ENCODE results near the gene PXYLP1. TPM values are rescaled to one million over a fixed set of nuclear protein-coding genes. Genes with fewer than 3 reads are reported as not detected.

PXYLP1 gene
- total and polyA plus RNA-seq, 2 experiments from 2014 or later = 21.3 to 25.8 TPM

DNA sequence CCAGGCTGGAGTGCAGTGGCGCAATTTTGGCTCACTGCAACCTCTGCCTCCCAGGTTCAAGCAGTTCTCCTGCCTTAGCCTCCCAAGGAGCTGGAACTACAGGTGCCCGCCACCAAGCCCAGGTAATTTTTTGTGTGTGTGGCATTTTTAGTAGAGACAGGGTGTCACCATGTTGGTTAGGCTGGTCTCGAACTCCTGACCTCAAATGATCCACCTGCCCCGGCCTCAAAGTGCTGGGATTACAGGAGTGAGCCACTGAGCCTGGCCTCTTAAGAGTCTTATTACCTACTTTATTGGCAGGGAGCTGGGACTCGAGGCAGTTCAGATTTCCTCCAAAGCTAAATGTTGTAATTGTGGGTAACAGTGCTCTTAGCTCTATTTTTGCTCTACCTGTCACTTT is 16.4 kb downstream of the PXYLP1 start:
- H3K9me2 ChIP-seq (replicated peaks; ENCODE audit: insufficient read depth) = no peaks in the 10 kb centered on the region
- no peaks in the 10 kb centered on the region for H3K4me1 ChIP-seq (ENCODE audit: insufficient read depth)
- no peak overlapping the region for H3K4me3 ChIP-seq
- H3K79me2 ChIP-seq = no peaks in the 10 kb centered on the region
- DNase-seq (ENCODE audit: low spot score) = no peak
- no peaks in the 10 kb centered on the region for H3K36me3 ChIP-seq (replicated peaks; ENCODE audit: insufficient read depth, low read depth)
- no peak overlapping the region for H3K27ac ChIP-seq
- 96% methylated on average over 5 of the region's 5 CpGs for WGBS (ENCODE audit: low lambda C conversion rate, missing lambda C conversion rate)
- no peak overlapping the region for H2AFZ ChIP-seq
- H3K4me2 ChIP-seq = no peak overlapping the region
- H3K27me3 ChIP-seq = no peaks in the 10 kb centered on the region
- H4K20me1 ChIP-seq (ENCODE audit: insufficient read depth, poor library complexity, severe bottlenecking) = no peaks in the 10 kb centered on the region
- no peak for TF ChIP-seq EZH2phosphoT487 (IDR thresholded peaks at IDR 0.05; ENCODE audit: low read depth, severe bottlenecking, unreplicated experiment)
- TF ChIP-seq, protein P1, sequence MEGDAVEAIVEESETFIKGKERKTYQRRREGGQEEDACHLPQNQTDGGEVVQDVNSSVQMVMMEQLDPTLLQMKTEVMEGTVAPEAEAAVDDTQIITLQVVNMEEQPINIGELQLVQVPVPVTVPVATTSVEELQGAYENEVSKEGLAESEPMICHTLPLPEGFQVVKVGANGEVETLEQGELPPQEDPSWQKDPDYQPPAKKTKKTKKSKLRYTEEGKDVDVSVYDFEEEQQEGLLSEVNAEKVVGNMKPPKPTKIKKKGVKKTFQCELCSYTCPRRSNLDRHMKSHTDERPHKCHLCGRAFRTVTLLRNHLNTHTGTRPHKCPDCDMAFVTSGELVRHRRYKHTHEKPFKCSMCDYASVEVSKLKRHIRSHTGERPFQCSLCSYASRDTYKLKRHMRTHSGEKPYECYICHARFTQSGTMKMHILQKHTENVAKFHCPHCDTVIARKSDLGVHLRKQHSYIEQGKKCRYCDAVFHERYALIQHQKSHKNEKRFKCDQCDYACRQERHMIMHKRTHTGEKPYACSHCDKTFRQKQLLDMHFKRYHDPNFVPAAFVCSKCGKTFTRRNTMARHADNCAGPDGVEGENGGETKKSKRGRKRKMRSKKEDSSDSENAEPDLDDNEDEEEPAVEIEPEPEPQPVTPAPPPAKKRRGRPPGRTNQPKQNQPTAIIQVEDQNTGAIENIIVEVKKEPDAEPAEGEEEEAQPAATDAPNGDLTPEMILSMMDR (IDR thresholded peaks at IDR 0.05; ENCODE audit: poor library complexity) = no peak
- no peak for TF ChIP-seq EZH2 (IDR thresholded peaks at IDR 0.05; ENCODE audit: borderline replicate concordance)
- H3K9me3 ChIP-seq (ENCODE audit: low read depth) = no peaks in the 10 kb centered on the region

DNA sequence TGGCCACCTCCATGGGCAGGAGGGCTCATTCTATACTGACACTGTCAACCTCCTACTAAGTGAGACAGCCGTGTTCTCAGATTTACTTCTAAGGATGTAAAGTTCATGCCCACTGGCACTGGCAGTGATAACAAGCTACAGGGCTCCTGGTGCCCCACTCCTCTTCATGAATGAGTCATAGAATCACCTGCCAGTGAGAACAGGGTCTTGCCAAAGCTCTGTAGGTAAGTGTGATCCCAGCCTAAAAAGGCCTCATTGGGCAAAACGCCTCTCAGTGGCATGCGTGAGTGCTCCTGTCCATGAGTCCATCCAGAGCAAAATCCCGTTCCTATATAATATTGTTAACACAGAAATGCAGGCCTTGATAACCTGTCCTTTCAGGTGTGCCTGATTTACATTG is 17.4 kb downstream of the PXYLP1 start:
- H3K27ac ChIP-seq = no peak overlapping the region
- TF ChIP-seq, protein P1 (IDR thresholded peaks at IDR 0.05; ENCODE audit: poor library complexity) = no peak
- TF ChIP-seq EZH2 (IDR thresholded peaks at IDR 0.05; ENCODE audit: borderline replicate concordance) (no peak), EZH2phosphoT487 (IDR thresholded peaks at IDR 0.05; ENCODE audit: low read depth, severe bottlenecking, unreplicated experiment) (no peak)
- H3K4me1 ChIP-seq (ENCODE audit: insufficient read depth) = no peaks in the 10 kb centered on the region
- H4K20me1 ChIP-seq (ENCODE audit: insufficient read depth, poor library complexity, severe bottlenecking) = no peaks in the 10 kb centered on the region
- H3K27me3 ChIP-seq = no peaks in the 10 kb centered on the region
- no peaks in the 10 kb centered on the region for H3K79me2 ChIP-seq
- no peak overlapping the region for H2AFZ ChIP-seq
- no peaks in the 10 kb centered on the region for H3K36me3 ChIP-seq (replicated peaks; ENCODE audit: insufficient read depth, low read depth)
- no peak overlapping the region for H3K4me3 ChIP-seq
- H3K9me2 ChIP-seq (replicated peaks; ENCODE audit: insufficient read depth) = no peaks in the 10 kb centered on the region
- H3K4me2 ChIP-seq = no peak overlapping the region
- 86% methylated on average over 4 of the region's 4 CpGs for WGBS (ENCODE audit: low lambda C conversion rate, missing lambda C conversion rate)
- no peaks in the 10 kb centered on the region for H3K9me3 ChIP-seq (ENCODE audit: low read depth)
- no peak for DNase-seq (ENCODE audit: low spot score)

DNA sequence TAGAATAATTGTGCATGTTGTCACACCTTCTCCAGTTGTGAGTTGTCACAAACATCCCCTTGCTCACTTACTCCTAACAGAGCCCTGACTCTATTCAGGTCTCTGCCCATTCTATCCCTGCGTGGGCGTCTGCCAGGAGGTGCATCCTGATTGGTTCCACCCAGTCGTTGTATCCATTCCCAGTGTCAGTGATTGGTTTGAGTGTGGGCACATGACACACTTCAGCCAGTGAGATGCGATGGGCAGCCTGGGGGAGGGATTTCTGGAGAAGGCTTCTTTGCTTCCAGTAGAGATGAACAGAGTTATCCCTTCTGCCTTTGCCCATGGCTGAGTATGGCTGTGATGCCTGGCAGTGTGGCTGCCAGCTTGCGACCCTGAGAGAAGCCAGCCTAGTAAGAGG is 18.7 kb downstream of the PXYLP1 start:
- WGBS (ENCODE audit: low lambda C conversion rate, missing lambda C conversion rate) = 98% methylated on average over 5 of the region's 5 CpGs
- H3K4me3 ChIP-seq = no peak overlapping the region
- no peak overlapping the region for H2AFZ ChIP-seq
- no peaks in the 10 kb centered on the region for H3K36me3 ChIP-seq (replicated peaks; ENCODE audit: insufficient read depth, low read depth)
- no peaks in the 10 kb centered on the region for H3K27me3 ChIP-seq
- no peaks in the 10 kb centered on the region for H3K9me2 ChIP-seq (replicated peaks; ENCODE audit: insufficient read depth)
- H4K20me1 ChIP-seq (ENCODE audit: insufficient read depth, poor library complexity, severe bottlenecking) = no peaks in the 10 kb centered on the region
- H3K79me2 ChIP-seq = no peaks in the 10 kb centered on the region
- no peaks in the 10 kb centered on the region for H3K9me3 ChIP-seq (ENCODE audit: low read depth)
- H3K4me1 ChIP-seq (ENCODE audit: insufficient read depth) = no peaks in the 10 kb centered on the region
- no peak overlapping the region for H3K27ac ChIP-seq
- DNase-seq (ENCODE audit: low spot score) = no peak
- no peak overlapping the region for H3K4me2 ChIP-seq
- TF ChIP-seq EZH2 (IDR thresholded peaks at IDR 0.05; ENCODE audit: borderline replicate concordance) (no peak), EZH2phosphoT487 (IDR thresholded peaks at IDR 0.05; ENCODE audit: low read depth, severe bottlenecking, unreplicated experiment) (no peak)
- TF ChIP-seq, protein P1 (IDR thresholded peaks at IDR 0.05; ENCODE audit: poor library complexity) = no peak

DNA sequence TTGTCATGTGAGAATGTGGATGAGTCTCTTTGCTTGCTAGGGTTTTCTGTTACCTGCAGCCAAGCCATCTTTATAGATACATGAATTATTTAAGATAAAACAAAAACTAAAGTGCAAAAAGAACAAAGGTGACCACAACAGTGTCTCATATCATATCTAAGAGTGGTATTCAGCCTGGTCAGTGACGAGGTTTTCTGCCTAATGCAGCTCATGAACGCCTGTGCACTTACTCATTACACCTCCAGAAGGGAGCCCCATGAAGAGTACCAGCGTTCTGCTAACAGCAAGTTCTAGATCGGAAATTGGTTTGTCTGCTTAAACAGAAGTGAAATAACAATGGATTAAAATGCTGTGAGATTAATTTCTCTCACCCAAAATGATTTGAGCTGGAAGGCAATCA is 19.2 kb downstream of the PXYLP1 start:
- DNase-seq (ENCODE audit: low spot score) = no peak
- Histone ChIP-seq H4K20me1 (ENCODE audit: insufficient read depth, poor library complexity, severe bottlenecking) (no peaks in the 10 kb centered on the region), H3K4me2 (no peak overlapping the region), H2AFZ (no peak overlapping the region), H3K4me1 (ENCODE audit: insufficient read depth) (no peaks in the 10 kb centered on the region), H3K9me2 (replicated peaks; ENCODE audit: insufficient read depth) (no peaks in the 10 kb centered on the region), H3K4me3 (no peak overlapping the region), H3K9me3 (ENCODE audit: low read depth) (no peaks in the 10 kb centered on the region), H3K79me2 (no peaks in the 10 kb centered on the region), H3K27me3 (no peaks in the 10 kb centered on the region), H3K36me3 (replicated peaks; ENCODE audit: insufficient read depth, low read depth) (no peaks in the 10 kb centered on the region), H3K27ac (no peak overlapping the region)
- 93% methylated on average over 4 of the region's 4 CpGs for WGBS (ENCODE audit: low lambda C conversion rate, missing lambda C conversion rate)
- TF ChIP-seq, protein P1 (IDR thresholded peaks at IDR 0.05; ENCODE audit: poor library complexity) = no peak
- no peak for TF ChIP-seq EZH2 (IDR thresholded peaks at IDR 0.05; ENCODE audit: borderline replicate concordance)
- TF ChIP-seq EZH2phosphoT487 (IDR thresholded peaks at IDR 0.05; ENCODE audit: low read depth, severe bottlenecking, unreplicated experiment) = no peak

All from hepatocyte (in vitro differentiated cells).